Measurements from ENCODE around the gene CLSTN1.

The CLSTN1 gene

DNA sequence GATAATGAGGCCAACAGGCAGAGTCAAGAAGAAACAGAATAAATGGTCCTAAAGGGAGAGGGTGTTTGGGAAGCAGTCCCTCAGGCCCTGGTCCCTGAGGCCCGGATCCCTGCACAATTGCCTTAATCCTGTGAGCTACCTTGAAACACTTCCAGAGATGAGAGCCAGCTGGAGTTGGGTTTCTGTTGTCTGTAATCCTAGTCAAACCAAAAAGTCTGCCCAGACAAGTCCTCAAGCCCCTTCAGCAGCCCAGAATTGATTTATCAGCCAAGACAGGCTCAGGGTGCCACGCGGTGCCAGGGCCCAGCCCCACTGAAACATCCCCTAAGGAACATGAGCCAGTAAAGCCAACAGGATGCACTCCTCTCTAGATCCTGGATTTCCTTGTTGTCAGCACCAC is 16.4 kb upstream of the CLSTN1 start:
- H3K27ac ChIP-seq (ENCODE audit: low read length): no peak overlapping the region
- H3K4me1 ChIP-seq (ENCODE audit: control insufficient read depth, low read depth, low read length): peaks cover 5% of the 10 kb centered on the region
- no peak overlapping the region for H3K9ac ChIP-seq (ENCODE audit: low read length)
- H3K36me3 ChIP-seq (ENCODE audit: control insufficient read depth, low read depth, low read length): no peaks in the 10 kb centered on the region
- H3K9me3 ChIP-seq (ENCODE audit: control insufficient read depth, low read depth, low read length): no peaks in the 10 kb centered on the region
- no peaks in the 10 kb centered on the region for H3K27me3 ChIP-seq (ENCODE audit: control insufficient read depth, insufficient read depth, low read length)
- H3K4me3 ChIP-seq (ENCODE audit: low read length): no peak overlapping the region

DNA sequence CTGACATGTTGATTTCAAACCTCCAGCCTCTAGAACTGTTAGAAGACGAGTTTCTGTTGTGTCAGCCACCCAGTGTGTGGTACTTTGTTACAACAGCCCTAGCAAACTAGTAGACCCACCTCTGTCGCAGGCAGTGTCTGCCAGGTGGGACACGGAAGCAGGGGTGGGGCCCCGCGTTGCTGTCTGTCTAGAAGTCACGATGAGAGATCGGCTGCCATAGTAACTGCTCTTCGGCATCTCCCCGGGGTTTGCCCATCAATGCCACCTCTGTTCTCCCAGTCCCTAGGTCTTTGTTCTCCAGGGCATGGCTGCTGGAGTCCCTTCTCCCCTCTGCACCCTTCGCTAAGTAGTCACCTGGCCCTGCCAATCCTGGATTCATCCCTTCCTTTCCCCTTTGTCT is 15.2 kb upstream of the CLSTN1 start:
- no peaks in the 10 kb centered on the region for H3K27me3 ChIP-seq (ENCODE audit: control insufficient read depth, insufficient read depth, low read length)

GRCh38 chr1:9836632-9836960 is 12.8 kb upstream of the CLSTN1 start:
- peaks cover 7% of the 10 kb centered on the region for H3K4me1 ChIP-seq (ENCODE audit: control insufficient read depth, low read depth, low read length)
- H3K9me3 ChIP-seq (ENCODE audit: control insufficient read depth, low read depth, low read length): no peaks in the 10 kb centered on the region
- no peak overlapping the region for H3K4me3 ChIP-seq (ENCODE audit: low read length)
- H3K36me3 ChIP-seq (ENCODE audit: control insufficient read depth, low read depth, low read length): no peaks in the 10 kb centered on the region
- H3K27me3 ChIP-seq (ENCODE audit: control insufficient read depth, insufficient read depth, low read length): no peaks in the 10 kb centered on the region
- H3K27ac ChIP-seq (ENCODE audit: low read length): no peak overlapping the region
- H3K9ac ChIP-seq (ENCODE audit: low read length): no peak overlapping the region

More for the DNA sequence above, 15.2 kb upstream of the CLSTN1 start:
- Histone ChIP-seq H3K4me1 (ENCODE audit: control insufficient read depth, low read depth, low read length) (peaks cover 7% of the 10 kb centered on the region), H3K9me3 (ENCODE audit: control insufficient read depth, low read depth, low read length) (no peaks in the 10 kb centered on the region), H3K4me3 (ENCODE audit: low read length) (no peak overlapping the region), H3K36me3 (ENCODE audit: control insufficient read depth, low read depth, low read length) (no peaks in the 10 kb centered on the region), H3K9ac (ENCODE audit: low read length) (no peak overlapping the region), H3K27ac (ENCODE audit: low read length) (no peak overlapping the region)

- Histone ChIP-seq H3K27me3 (ENCODE audit: control insufficient read depth, insufficient read depth, low read length) (no peaks in the 10 kb centered on the region), H3K36me3 (ENCODE audit: control insufficient read depth, low read depth, low read length) (no peaks in the 10 kb centered on the region), H3K9ac (ENCODE audit: low read length) (no peak overlapping the region), H3K4me3 (ENCODE audit: low read length) (peak overlapping the region; percentile 25), H3K4me1 (ENCODE audit: control insufficient read depth, low read depth, low read length) (peaks cover 7% of the 10 kb centered on the region), H3K27ac (ENCODE audit: low read length) (no peak overlapping the region), H3K9me3 (ENCODE audit: control insufficient read depth, low read depth, low read length) (no peaks in the 10 kb centered on the region)
Measured at GRCh38 chr1:9835758-9836631, 12.2 kb upstream of the CLSTN1 start.

GRCh38 chr1:9835404-9835757 is 11.6 kb upstream of the CLSTN1 start:
- Histone ChIP-seq H3K9ac (ENCODE audit: low read length) (no peak overlapping the region), H3K27me3 (ENCODE audit: control insufficient read depth, insufficient read depth, low read length) (no peaks in the 10 kb centered on the region), H3K4me1 (ENCODE audit: control insufficient read depth, low read depth, low read length) (peaks cover 7% of the 10 kb centered on the region), H3K36me3 (ENCODE audit: control insufficient read depth, low read depth, low read length) (no peaks in the 10 kb centered on the region), H3K4me3 (ENCODE audit: low read length) (peak overlapping the region; percentile 25), H3K27ac (ENCODE audit: low read length) (no peak overlapping the region), H3K9me3 (ENCODE audit: control insufficient read depth, low read depth, low read length) (no peaks in the 10 kb centered on the region)

GRCh38 chr1:9833632-9834031 is 9.9 kb upstream of the CLSTN1 start:
- no peaks in the 10 kb centered on the region for H3K36me3 ChIP-seq (ENCODE audit: control insufficient read depth, low read depth, low read length)
- no peak overlapping the region for H3K9ac ChIP-seq (ENCODE audit: low read length)
- H3K4me1 ChIP-seq (ENCODE audit: control insufficient read depth, low read depth, low read length): peaks cover 7% of the 10 kb centered on the region
- no peak overlapping the region for H3K4me3 ChIP-seq (ENCODE audit: low read length)
- H3K27ac ChIP-seq (ENCODE audit: low read length): no peak overlapping the region
- H3K9me3 ChIP-seq (ENCODE audit: control insufficient read depth, low read depth, low read length): no peaks in the 10 kb centered on the region
- no peaks in the 10 kb centered on the region for H3K27me3 ChIP-seq (ENCODE audit: control insufficient read depth, insufficient read depth, low read length)

- Histone ChIP-seq H3K27me3 (ENCODE audit: control insufficient read depth, insufficient read depth, low read length) (peaks cover 30% of the 10 kb centered on the region), H3K4me3 (ENCODE audit: low read length) (no peak overlapping the region), H3K9me3 (ENCODE audit: control insufficient read depth, low read depth, low read length) (no peaks in the 10 kb centered on the region), H3K9ac (ENCODE audit: low read length) (no peak overlapping the region), H3K36me3 (ENCODE audit: control insufficient read depth, low read depth, low read length) (no peaks in the 10 kb centered on the region), H3K27ac (ENCODE audit: low read length) (no peak overlapping the region), H3K4me1 (ENCODE audit: control insufficient read depth, low read depth, low read length) (peaks cover 12% of the 10 kb centered on the region)
Measured at GRCh38 chr1:9827558-9828185, 3.9 kb upstream of the CLSTN1 start.

- Histone ChIP-seq H3K9me3 (ENCODE audit: control insufficient read depth, low read depth, low read length) (no peaks in the 10 kb centered on the region), H3K27me3 (ENCODE audit: control insufficient read depth, insufficient read depth, low read length) (peaks cover 40% of the 10 kb centered on the region), H3K4me3 (ENCODE audit: low read length) (no peak overlapping the region), H3K9ac (ENCODE audit: low read length) (no peak overlapping the region), H3K4me1 (ENCODE audit: control insufficient read depth, low read depth, low read length) (peaks cover 20% of the 10 kb centered on the region), H3K27ac (ENCODE audit: low read length) (no peak overlapping the region), H3K36me3 (ENCODE audit: control insufficient read depth, low read depth, low read length) (no peaks in the 10 kb centered on the region)
Measured at GRCh38 chr1:9826616-9827015, 2.9 kb upstream of the CLSTN1 start.

GRCh38 chr1:9826087-9826486 is 2.3 kb upstream of the CLSTN1 start:
- Histone ChIP-seq H3K27ac (ENCODE audit: low read length) (no peak overlapping the region), H3K27me3 (ENCODE audit: control insufficient read depth, insufficient read depth, low read length) (peaks cover 41% of the 10 kb centered on the region), H3K9me3 (ENCODE audit: control insufficient read depth, low read depth, low read length) (no peaks in the 10 kb centered on the region), H3K36me3 (ENCODE audit: control insufficient read depth, low read depth, low read length) (no peaks in the 10 kb centered on the region), H3K9ac (ENCODE audit: low read length) (no peak overlapping the region), H3K4me3 (ENCODE audit: low read length) (no peak overlapping the region), H3K4me1 (ENCODE audit: control insufficient read depth, low read depth, low read length) (peaks cover 20% of the 10 kb centered on the region)

GRCh38 chr1:9825093-9826074 is 1.6 kb upstream of the CLSTN1 start:
- Histone ChIP-seq H3K27ac (ENCODE audit: low read length) (no peak overlapping the region), H3K9me3 (ENCODE audit: control insufficient read depth, low read depth, low read length) (no peaks in the 10 kb centered on the region), H3K9ac (ENCODE audit: low read length) (no peak overlapping the region), H3K27me3 (ENCODE audit: control insufficient read depth, insufficient read depth, low read length) (peaks cover 41% of the 10 kb centered on the region), H3K4me1 (ENCODE audit: control insufficient read depth, low read depth, low read length) (peaks cover 20% of the 10 kb centered on the region), H3K4me3 (ENCODE audit: low read length) (peak overlapping the region; percentile 69), H3K36me3 (ENCODE audit: control insufficient read depth, low read depth, low read length) (no peaks in the 10 kb centered on the region)

GRCh38 chr1:9824702-9825089 is 931 bp upstream of the CLSTN1 start:
- Histone ChIP-seq H3K4me3 (ENCODE audit: low read length) (peak overlapping the region; percentile 69), H3K4me1 (ENCODE audit: control insufficient read depth, low read depth, low read length) (peaks cover 20% of the 10 kb centered on the region), H3K9me3 (ENCODE audit: control insufficient read depth, low read depth, low read length) (no peaks in the 10 kb centered on the region), H3K27me3 (ENCODE audit: control insufficient read depth, insufficient read depth, low read length) (peaks cover 41% of the 10 kb centered on the region), H3K36me3 (ENCODE audit: control insufficient read depth, low read depth, low read length) (no peaks in the 10 kb centered on the region), H3K9ac (ENCODE audit: low read length) (no peak overlapping the region), H3K27ac (ENCODE audit: low read length) (no peak overlapping the region)
